HepG2 (cell line): ENCODE data around the gene TMEM209. TPM values are rescaled to one million over a fixed set of nuclear protein-coding genes. Genes with fewer than 3 reads are reported as not detected.

Experiments
- ATAC-seq: fragments of 200-7000 bp; cut with Tn5 transposase; 3 replicates; pipeline ENCODE4 v1.9.1; 2020; ENCODE audit warnings: mild to moderate bottlenecking, moderate library complexity
- BruUV-seq: library from RNA; stranded (reverse); fragments of 400-500 nt; replicated peaks from 2 replicates; lab custom pipeline; 2021; lab: Mats Ljungman, UMichigan
- CTCF ChIA-PET: fragments of 300-600 bp; formaldehyde crosslinking; extraction: SDS; loops from one replicate; lab custom pipeline; 2021; ENCODE audit warnings: low total read pairs, inconsistent platforms, low intra/inter-chr PET ratio; lab: Yijun Ruan, JAX
- POLR2A ChIA-PET: fragments of 350-600 bp; sonication (Branson Sonifier 250); formaldehyde crosslinking; loops from one replicate; lab custom pipeline; 2020; ENCODE audit warnings: antibody characterized with exemption, inconsistent platforms; lab: Yijun Ruan, JAX
- DNase-seq: peaks from one replicate; pipeline ENCODE4 v3.0.0-alpha.2; 2015; ENCODE audit warnings: low spot score
- FAIRE-seq: peaks from 3 replicates; lab custom pipeline; 2011; peaks lifted over from hg19 to GRCh38; lab: Jason Lieb, UNC
- H2AFZ ChIP-seq: one replicate; pipeline ENCODE4 v1.6.1; 2011; ENCODE audit warnings: low read length, inconsistent platforms
- H3K27ac ChIP-seq: fragments of 300-600 bp; 3 replicates; pipeline ENCODE4 v1.8.0; 2011; ENCODE audit warnings: mixed run types, mild to moderate bottlenecking, mixed read lengths, low read length, inconsistent platforms; ENCODE audit not compliant: insufficient read depth; ENCODE audit errors: extremely low read length
- H3K27me3 ChIP-seq, 2 experiments: fragments of 200-600 bp in 1 of 2; 2 replicates in 1 of 2; 3 replicates in 1 of 2; pipeline versions ENCODE4 v1.6.0 to v1.8.0; 2011; ENCODE audit warnings: low read length in 2 of 2, mild to moderate bottlenecking in 2 of 2, moderate library complexity in 2 of 2, inconsistent platforms in 1 of 2; ENCODE audit not compliant: insufficient read depth in 2 of 2, control insufficient read depth in 1 of 2
- H3K36me3 ChIP-seq, 2 experiments: fragments of 200-600 bp in 1 of 2; replicated peaks in 1 of 2; 2 replicates in 1 of 2; 3 replicates in 1 of 2; pipeline versions ENCODE4 v1.5.1 to v1.8.0; 2011; ENCODE audit warnings: low read length in 2 of 2, inconsistent platforms in 1 of 2; ENCODE audit not compliant: insufficient read depth in 2 of 2, control insufficient read depth in 1 of 2
- H3K4me1 ChIP-seq: 2 replicates; pipeline ENCODE4 v1.5.1; 2012; ENCODE audit warnings: low read length, inconsistent platforms; ENCODE audit not compliant: insufficient read depth
- H3K4me2 ChIP-seq: 2 replicates; pipeline ENCODE4 v1.6.0; 2011; ENCODE audit warnings: low read depth, low read length, inconsistent platforms
- H3K4me3 ChIP-seq, 3 experiments: fragments of 200-600 bp in 1 of 3; sonication (generic), shearing (Covaris generic) in 1 of 3; replicated peaks in 1 of 3; 2 replicates each; pipeline ENCODE4 v1.5.1; 2011 to 2016; ENCODE audit warnings: low read length in 3 of 3, inconsistent platforms in 2 of 3, low read depth in 2 of 3, mild to moderate bottlenecking in 2 of 3, control low read depth in 1 of 3, mixed read lengths in 1 of 3; ENCODE audit not compliant: insufficient read depth in 1 of 3
- H3K79me2 ChIP-seq: one replicate; pipeline ENCODE4 v1.6.1; 2011; ENCODE audit warnings: low read length, inconsistent platforms; ENCODE audit not compliant: insufficient read depth
- H3K9ac ChIP-seq: 2 replicates; pipeline ENCODE4 v1.6.0; 2011; ENCODE audit warnings: mild to moderate bottlenecking, low read depth, low read length, inconsistent platforms; ENCODE audit not compliant: insufficient read depth
- H3K9me3 ChIP-seq: 2 replicates; pipeline ENCODE4 v1.5.1; 2012; ENCODE audit warnings: mild to moderate bottlenecking, low read length
- H4K20me1 ChIP-seq: 2 replicates; pipeline ENCODE4 v1.6.0; 2011; ENCODE audit warnings: inconsistent platforms, mild to moderate bottlenecking, low read length, moderate library complexity; ENCODE audit not compliant: insufficient read depth
- HDAC2 ChIP-seq: sonication (generic); formaldehyde crosslinking; IDR thresholded peaks from 2 replicates; pipeline ENCODE4 v1.4.0; 2020; ENCODE audit warnings: missing genetic modification reagents
- HOXD1 ChIP-seq: sonication (generic); formaldehyde crosslinking; IDR thresholded peaks from 2 replicates; pipeline ENCODE4 v1.5.0; 2020; ENCODE audit warnings: missing genetic modification reagents
- JARID2 ChIP-seq: sonication (generic); formaldehyde crosslinking; IDR thresholded peaks from 2 replicates; pipeline ENCODE4 v1.8.1; 2023; ENCODE audit warnings: missing genetic modification reagents, inconsistent platforms; ENCODE audit not compliant: insufficient replicate concordance
- MAFF ChIP-seq: IDR thresholded peaks from 2 replicates; pipeline ENCODE4 v1.6.1; 2011; ENCODE audit warnings: low read depth, low read length, improper control_type of control experiment
- MAFK ChIP-seq, 2 experiments: IDR thresholded peaks in 1 of 2; conservative IDR thresholded peaks in 1 of 2; 2 replicates each; pipeline ENCODE4 v1.6.1; 2011; ENCODE audit warnings: improper control_type of control experiment in 2 of 2, low read length in 2 of 2
- NCOA2 ChIP-seq: sonication (generic); formaldehyde crosslinking; IDR thresholded peaks from 2 replicates; pipeline ENCODE4 v1.8.0; 2022; ENCODE audit warnings: inconsistent platforms
- NCOR1 ChIP-seq: fragments of 200-600 bp; sonication (generic); IDR thresholded peaks from 2 replicates; pipeline ENCODE4 v1.7.0; 2017; ENCODE audit warnings: antibody characterized with exemption, low read length, borderline replicate concordance
- NFRKB ChIP-seq: fragments of 450-650 bp; IDR thresholded peaks from 2 replicates; pipeline ENCODE4 v1.6.1; 2017
- PHF20 ChIP-seq: sonication (generic); formaldehyde crosslinking; IDR thresholded peaks from 2 replicates; pipeline ENCODE4 v1.5.0; 2020; ENCODE audit warnings: mild to moderate bottlenecking, missing genetic modification reagents
- SMAD9 ChIP-seq: sonication (generic); formaldehyde crosslinking; IDR thresholded peaks from 2 replicates; pipeline ENCODE4 v1.5.1; 2020; ENCODE audit warnings: mild to moderate bottlenecking, missing genetic modification reagents
- ZBTB20 ChIP-seq: sonication (generic); formaldehyde crosslinking; IDR thresholded peaks from 2 replicates; pipeline ENCODE4 v1.8.1; 2023; ENCODE audit warnings: missing genetic modification reagents, low read depth, mild to moderate bottlenecking, borderline replicate concordance
- ZNF138 ChIP-seq: sonication (generic); formaldehyde crosslinking; IDR thresholded peaks from 2 replicates; pipeline ENCODE4 v1.5.0; 2020; ENCODE audit warnings: mild to moderate bottlenecking, low read depth, missing genetic modification reagents
- ZNF619 ChIP-seq: sonication (generic); formaldehyde crosslinking; IDR thresholded peaks from 2 replicates; pipeline ENCODE4 v1.4.0; 2020; ENCODE audit warnings: mild to moderate bottlenecking, missing genetic modification reagents
- ZNF703 ChIP-seq: sonication (generic); formaldehyde crosslinking; IDR thresholded peaks from 2 replicates; pipeline ENCODE4 v1.5.1; 2020; ENCODE audit warnings: missing genetic modification reagents, mild to moderate bottlenecking, moderate library complexity, borderline replicate concordance
- ZNF776 ChIP-seq: sonication (generic); formaldehyde crosslinking; IDR thresholded peaks from 2 replicates; pipeline ENCODE4 v1.4.0; 2020; ENCODE audit warnings: mild to moderate bottlenecking, missing genetic modification reagents
- WGBS: methylation state at CpG from one replicate; pipeline ENCODE4 v1.1.6; 2017; ENCODE audit warnings: low lambda C conversion rate; 5-methylcytosine and 5-hydroxymethylcytosine counted together
- in situ Hi-C: cut with HindIII; loops from 2 replicates; pipeline ENCODE4 v1.10.0; 2017; ENCODE audit warnings: low pct_unique_long_range_greater_than_20kb; ENCODE audit not compliant: extremely low pct_ligation_motif_present
- intact Hi-C: fragments of 100-400 bp; cut with micrococcal nuclease; formaldehyde crosslinking; loops from one replicate; pipeline ENCODE4 v1.10.0; 2022; ENCODE audit not compliant: unreplicated experiment
- polyA plus RNA-seq, 8 experiments: library from polyadenylated mRNA; depleted of rRNA in 3 of 8; stranded (reverse) in 7 of 8; unstranded in 1 of 8; fragments of >200 nt; fragmentation: Illumina TruSeq in 4 of 8; extraction: Trizol in 4 of 8; gene quantifications; 2 replicates each; pipeline versions ENCODE4 v1.2.1 to v1.2.3, GENCODE V29; 2011 to 2016; ENCODE audit warnings: low read depth in 4 of 8, missing spikeins in 1 of 8, mixed read lengths in 1 of 8; ENCODE audit not compliant: insufficient read depth in 1 of 8
- total RNA-seq, 5 experiments: library from RNA; depleted of rRNA; stranded (reverse); fragments of >200 nt; fragmentation: Illumina TruSeq; extraction: Trizol; gene quantifications; 2 replicates each; pipeline ENCODE4 v1.2.3, GENCODE V29; 2016; ENCODE audit warnings: low read depth in 1 of 5
- TF ChIP-seq, protein P1 (sequence below): sonication (generic); IDR thresholded peaks from 2 replicates; pipeline ENCODE4 v1.6.1; 2016; ENCODE audit warnings: low read depth, borderline replicate concordance

The TMEM209 gene
- total and polyA plus RNA-seq, 2 of the 13 experiments (the other 11 are each of a cell fraction or from before 2014, with no cell fraction given), result 14.5 to 15.6 TPM

DNA sequence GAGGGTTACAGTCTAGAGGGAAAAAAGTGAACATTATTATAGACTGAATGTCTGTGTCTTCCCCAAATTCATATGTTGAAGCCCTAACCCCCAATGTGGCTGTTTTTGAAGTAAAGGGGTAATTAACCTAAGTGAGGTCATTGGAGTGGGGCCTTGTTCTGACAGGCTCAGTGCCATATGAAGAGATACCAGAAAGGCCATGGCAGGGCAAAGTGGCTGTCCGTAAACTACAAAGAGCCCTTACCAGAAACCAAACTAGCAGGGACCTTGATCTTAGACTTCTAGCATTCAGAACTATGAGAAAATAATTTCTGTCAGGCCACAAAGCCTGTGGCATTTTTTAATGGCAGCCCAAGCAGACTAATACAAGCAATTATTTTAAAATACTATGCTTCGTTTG is 8.7 kb downstream of the TMEM209 start:
- BruUV-seq, result no TSS peak
- no peaks in the 10 kb centered on the region for H3K4me1 ChIP-seq
- TF ChIP-seq ZBTB20 (CRISPR knock-in tag), result no peak
- TF ChIP-seq ZNF138 (CRISPR knock-in tag), result no peak
- TF ChIP-seq ZNF619 (CRISPR knock-in tag), result no peak
- no peak overlapping the region for H2AFZ ChIP-seq
- ATAC-seq, result no peak
- H4K20me1 ChIP-seq, result no peaks in the 10 kb centered on the region
- H3K27ac ChIP-seq, result no peak overlapping the region
- in situ Hi-C loops, result no loop called here
- H3K4me2 ChIP-seq, result no peak overlapping the region
- intact Hi-C loops, result no loop called here
- FAIRE-seq, result no peak
- H3K27me3 ChIP-seq, result no peaks in the 10 kb centered on the region
- H3K36me3 ChIP-seq, result peaks cover 0 to 33% of the 10 kb centered on the region in 2 experiments; a peak in 4 of 5 replicates
- CTCF ChIA-PET, result no interaction called here
- POLR2A ChIA-PET, result interaction anchor here (3.0 kb wide), 1 partner anchor 8 kb away, joined by 12 read pairs; the partner anchor contains the start of gene TMEM209
- H3K79me2 ChIP-seq, result no peaks in the 10 kb centered on the region
- H3K9ac ChIP-seq, result no peak overlapping the region
- 86% methylated on average over 2 of the region's 2 CpGs for WGBS
- no peak for DNase-seq
- no peak overlapping the region for H3K4me3 ChIP-seq
- H3K9me3 ChIP-seq, result no peaks in the 10 kb centered on the region

DNA sequence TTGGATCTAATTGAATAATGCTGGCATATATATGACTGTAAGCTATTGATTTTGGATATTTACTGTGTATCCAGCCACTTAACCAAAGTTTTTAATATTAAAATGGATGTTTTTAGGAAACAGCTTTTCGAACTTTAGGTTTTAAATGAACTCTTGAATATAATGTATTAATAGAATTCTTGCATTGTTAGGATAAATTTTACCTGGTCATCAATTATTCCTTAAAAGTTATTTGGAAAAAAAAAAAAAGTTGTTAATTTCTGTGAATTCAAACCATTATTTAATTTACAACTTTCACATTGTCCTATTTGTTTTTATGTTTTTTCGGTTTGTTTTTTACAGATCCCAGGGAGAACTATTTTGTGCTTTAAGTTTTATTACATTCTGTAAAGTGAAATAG is 9.8 kb downstream of the TMEM209 start:
- CTCF ChIA-PET, result no interaction called here
- no peak overlapping the region for H3K27ac ChIP-seq
- FAIRE-seq, result no peak

More for the DNA sequence above, 9.8 kb downstream of the TMEM209 start:
- Histone ChIP-seq H3K36me3 (peaks cover 0 to 33% of the 10 kb centered on the region in 2 experiments; a peak in 4 of 5 replicates), H3K4me3 (no peak overlapping the region), H4K20me1 (no peaks in the 10 kb centered on the region), H3K27me3 (no peaks in the 10 kb centered on the region)
- no peak for DNase-seq
- WGBS, result 98% methylated on average over 2 of the region's 2 CpGs
- TF ChIP-seq NCOR1, result no peak
- TF ChIP-seq PHF20 (CRISPR knock-in tag), result no peak
- TF ChIP-seq HOXD1 (CRISPR knock-in tag), result no peak
- TF ChIP-seq MAFF, result 0 out of 2 replicates have a peak, but pooled peaks have one; percentile 27
- TF ChIP-seq, protein P1, sequence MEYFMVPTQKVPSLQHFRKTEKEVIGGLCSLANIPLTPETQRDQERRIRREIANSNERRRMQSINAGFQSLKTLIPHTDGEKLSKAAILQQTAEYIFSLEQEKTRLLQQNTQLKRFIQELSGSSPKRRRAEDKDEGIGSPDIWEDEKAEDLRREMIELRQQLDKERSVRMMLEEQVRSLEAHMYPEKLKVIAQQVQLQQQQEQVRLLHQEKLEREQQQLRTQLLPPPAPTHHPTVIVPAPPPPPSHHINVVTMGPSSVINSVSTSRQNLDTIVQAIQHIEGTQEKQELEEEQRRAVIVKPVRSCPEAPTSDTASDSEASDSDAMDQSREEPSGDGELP, result no peak
- TF ChIP-seq JARID2 (CRISPR knock-in tag), result no peak
- no peak for TF ChIP-seq HDAC2 (CRISPR knock-in tag)
- TF ChIP-seq NFRKB, result no peak
- TF ChIP-seq ZNF703 (CRISPR knock-in tag), result no peak
- no peak for TF ChIP-seq ZNF776 (CRISPR knock-in tag)
- TF ChIP-seq SMAD9, result no peak
- no peak for TF ChIP-seq NCOA2 (CRISPR knock-in tag)
- TF ChIP-seq MAFK (conservative IDR thresholded peaks at IDR 0.05 in 1 of 2, IDR thresholded peaks at IDR 0.05 in 1 of 2; ENCODE audit: low read length in 2 of 2), result peak in 1 of 2 experiments; percentile 43; a peak in 1 of 4 replicates
- TF ChIP-seq, all 625 proteins: peak for 2
- no peak overlapping the region for H2AFZ ChIP-seq
- no peaks in the 10 kb centered on the region for H3K4me1 ChIP-seq
- H3K79me2 ChIP-seq, result no peaks in the 10 kb centered on the region
- POLR2A ChIA-PET, result interaction anchor here (3.0 kb wide), 1 partner anchor 10 kb away, joined by 12 read pairs; the partner anchor contains the start of gene TMEM209
- no peak overlapping the region for H3K4me2 ChIP-seq
- in situ Hi-C loops, result no loop called here
- intact Hi-C loops, result no loop called here
- H3K9me3 ChIP-seq, result no peaks in the 10 kb centered on the region
- no peak overlapping the region for H3K9ac ChIP-seq
- no peak for ATAC-seq
- no TSS peak for BruUV-seq
